ENCODE data around the gene FAM219A. TPM values are rescaled to one million over a fixed set of nuclear protein-coding genes. Genes with fewer than 3 reads are reported as not detected.

Gene FAM219A
- total RNA-seq, 1 donor from 2014 or later = 28.8 TPM

- Histone ChIP-seq H3K36me3 (no peaks in the 10 kb centered on the region), H3K9me3 (no peaks in the 10 kb centered on the region), H3K4me3 (no peak overlapping the region), H3K27me3 (no peaks in the 10 kb centered on the region), H3K27ac (no peak overlapping the region), H3K4me1 (peaks cover 10% of the 10 kb centered on the region)
- intact Hi-C loops (cut with DNase I) = no loop called here
- TF ChIP-seq CTCF (IDR thresholded peaks at IDR 0.05) = no peak
- no peak for DNase-seq
- ATAC-seq = no peak
Observed at GRCh38 chr9:34431667-34432066, 26.7 kb downstream of the FAM219A start.

DNA sequence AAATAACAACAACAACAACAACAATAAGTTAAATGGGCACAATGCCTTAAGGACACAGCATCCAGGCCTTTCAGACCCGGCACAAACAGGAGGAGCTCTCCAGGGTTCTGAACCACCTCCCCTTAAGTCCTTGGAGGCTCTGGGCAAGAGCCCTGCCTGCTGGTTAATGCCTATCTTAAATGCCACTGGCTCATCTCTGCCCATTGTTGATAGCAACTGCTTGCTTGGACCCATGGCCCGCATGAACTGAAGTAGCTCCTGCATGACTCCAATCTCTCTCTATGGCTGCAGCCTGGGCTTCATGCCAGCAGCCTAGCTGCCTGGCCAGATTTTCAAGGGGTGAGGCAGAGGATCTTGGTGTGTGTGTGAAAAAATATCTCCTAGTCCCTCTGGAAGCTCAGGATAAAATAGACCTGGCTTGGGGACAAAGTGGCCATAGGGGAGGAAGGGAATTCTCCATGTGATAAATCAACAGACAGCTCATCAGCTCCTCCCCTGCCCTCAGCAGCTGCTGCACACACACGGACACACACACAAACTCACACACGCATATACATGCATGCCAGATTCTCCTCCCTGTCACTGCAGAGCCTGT lies 27.4 kb downstream of the FAM219A start:
- intact Hi-C loops (cut with DNase I) = no loop called here
- Histone ChIP-seq H3K27me3 (no peaks in the 10 kb centered on the region), H3K36me3 (no peaks in the 10 kb centered on the region), H3K27ac (no peak overlapping the region), H3K9me3 (no peaks in the 10 kb centered on the region), H3K4me3 (no peak overlapping the region), H3K4me1 (peaks cover 10% of the 10 kb centered on the region)
- no peak for TF ChIP-seq CTCF (IDR thresholded peaks at IDR 0.05)
- ATAC-seq (peak; percentile 73), DNase-seq (no peak)

GRCh38 chr9:34428325-34428958 lies 29.9 kb downstream of the FAM219A start:
- Histone ChIP-seq H3K36me3 (no peaks in the 10 kb centered on the region), H3K4me3 (no peak overlapping the region), H3K27ac (no peak overlapping the region), H3K4me1 (peaks cover 10% of the 10 kb centered on the region), H3K9me3 (no peaks in the 10 kb centered on the region), H3K27me3 (no peaks in the 10 kb centered on the region)
- ATAC-seq = peak; percentile 26
- no peak for DNase-seq
- intact Hi-C loops (cut with DNase I) = no loop called here
- TF ChIP-seq CTCF (IDR thresholded peaks at IDR 0.05) = no peak

GRCh38 chr9:34426347-34427074 lies 31.9 kb downstream of the FAM219A start:
- H3K27ac ChIP-seq = no peak overlapping the region
- no peaks in the 10 kb centered on the region for H3K27me3 ChIP-seq
- TF ChIP-seq CTCF (IDR thresholded peaks at IDR 0.05) = no peak
- no peaks in the 10 kb centered on the region for H3K36me3 ChIP-seq
- peaks cover 10% of the 10 kb centered on the region for H3K4me1 ChIP-seq
- intact Hi-C loops (cut with DNase I) = no loop called here
- ATAC-seq (no peak), DNase-seq (no peak)
- no peak overlapping the region for H3K4me3 ChIP-seq
- no peaks in the 10 kb centered on the region for H3K9me3 ChIP-seq

DNA sequence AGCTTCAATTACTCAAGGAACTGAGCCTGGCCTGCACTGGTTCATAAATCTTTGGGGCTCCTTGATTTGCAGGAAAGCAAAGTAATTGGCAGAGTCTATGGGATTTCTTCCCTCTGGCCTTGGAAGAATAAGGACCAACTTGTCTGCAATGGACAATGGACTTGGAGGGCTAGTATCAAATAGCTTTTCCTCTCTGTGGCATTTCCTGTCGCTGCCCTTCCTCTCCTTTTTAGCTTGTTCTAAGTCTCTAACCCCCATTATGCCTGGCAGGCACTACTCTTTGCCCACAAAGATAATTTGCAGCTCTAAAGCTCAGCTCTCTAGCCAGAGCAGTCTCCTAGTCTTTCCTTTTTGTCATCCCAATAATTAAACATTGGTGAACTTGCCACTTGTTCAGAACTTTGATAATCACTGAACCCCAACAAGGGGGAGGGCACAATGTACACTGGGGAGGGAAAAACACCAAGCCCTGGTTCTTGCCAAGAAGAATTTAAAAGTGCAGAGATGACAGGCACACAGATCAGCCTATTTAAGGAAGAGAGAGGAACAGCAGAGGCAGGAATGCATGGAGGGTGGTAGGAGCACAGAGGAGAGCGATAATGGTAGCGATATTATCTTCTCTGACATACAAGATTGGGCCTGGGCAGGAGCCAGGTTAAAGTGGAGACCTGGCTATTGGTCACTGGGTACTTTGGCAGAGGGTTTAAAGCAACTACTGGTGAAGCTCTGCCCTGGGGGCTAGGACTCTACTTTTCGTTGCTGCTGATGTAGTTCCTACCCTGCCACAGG lies 38.5 kb downstream of the FAM219A start:
- intact Hi-C loops (cut with DNase I) = loop anchor here (10.0 kb wide), 1 partner anchor 85 kb away; no protein-coding TSS in a partner anchor
- no peaks in the 10 kb centered on the region for H3K36me3 ChIP-seq
- ATAC-seq = no peak
- no peaks in the 10 kb centered on the region for H3K4me1 ChIP-seq
- H3K27ac ChIP-seq = no peak overlapping the region
- no peak for DNase-seq
- no peaks in the 10 kb centered on the region for H3K27me3 ChIP-seq
- H3K9me3 ChIP-seq = no peaks in the 10 kb centered on the region
- no peak for TF ChIP-seq CTCF (IDR thresholded peaks at IDR 0.05)
- no peak overlapping the region for H3K4me3 ChIP-seq
